Measurements from ENCODE around the gene SPX. TPM values are rescaled to one million over a fixed set of nuclear protein-coding genes. Genes with fewer than 3 reads are reported as not detected.

SPX gene, protein sequence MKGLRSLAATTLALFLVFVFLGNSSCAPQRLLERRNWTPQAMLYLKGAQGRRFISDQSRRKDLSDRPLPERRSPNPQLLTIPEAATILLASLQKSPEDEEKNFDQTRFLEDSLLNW
- 1.4 TPM for polyA plus RNA-seq (2013, experiment 1 of 2; ENCODE audit: insufficient read length)
- 1.6 TPM for polyA plus RNA-seq (2013, experiment 2 of 2; ENCODE audit: insufficient read length)

DNA sequence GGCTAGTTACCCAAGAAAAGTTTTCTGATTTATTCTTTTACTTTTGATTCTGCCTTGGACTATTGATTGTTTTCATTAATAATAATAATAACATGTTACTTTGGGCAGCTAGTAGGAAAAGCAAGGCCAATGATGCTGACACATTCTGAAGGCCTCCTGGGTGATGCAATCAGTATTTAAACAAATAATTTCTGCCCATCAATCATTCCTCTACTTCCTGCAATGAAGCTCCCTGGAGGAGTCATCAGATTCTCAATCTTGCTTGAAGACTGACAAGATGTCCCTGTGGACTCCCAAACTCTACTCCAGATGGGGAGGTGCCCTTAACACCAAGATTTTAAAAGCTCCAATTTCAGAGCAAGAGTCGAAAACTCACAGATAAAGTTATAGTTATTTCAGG, at the start of gene SPX:
Gene SPX (plus strand): TSS at position 244 of the 400 bp plus-strand sequence. CDS start 177 bp downstream, outside the sequence.
- peak; percentile 64 for DNase-seq

DNA sequence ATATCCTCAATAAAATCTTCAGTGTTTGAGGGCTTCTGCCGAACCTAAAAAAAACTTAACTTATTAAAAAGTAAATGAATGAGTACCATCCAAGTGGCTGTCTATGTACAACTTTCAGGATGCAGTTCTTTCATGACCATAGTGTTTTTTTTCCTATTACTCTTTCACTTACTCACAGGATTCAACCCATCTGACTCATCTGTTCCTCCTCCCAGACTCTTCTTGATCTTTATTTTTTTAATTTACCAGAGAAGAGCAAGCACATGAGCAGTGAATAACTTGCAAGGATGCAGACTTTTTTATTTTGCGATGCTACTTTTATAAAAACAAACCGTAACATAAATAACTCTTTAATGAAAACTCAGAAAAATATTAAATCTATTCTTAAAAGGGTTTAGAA, 49.1 kb upstream of the SPX start:
- peak; percentile 43 for DNase-seq

DNA sequence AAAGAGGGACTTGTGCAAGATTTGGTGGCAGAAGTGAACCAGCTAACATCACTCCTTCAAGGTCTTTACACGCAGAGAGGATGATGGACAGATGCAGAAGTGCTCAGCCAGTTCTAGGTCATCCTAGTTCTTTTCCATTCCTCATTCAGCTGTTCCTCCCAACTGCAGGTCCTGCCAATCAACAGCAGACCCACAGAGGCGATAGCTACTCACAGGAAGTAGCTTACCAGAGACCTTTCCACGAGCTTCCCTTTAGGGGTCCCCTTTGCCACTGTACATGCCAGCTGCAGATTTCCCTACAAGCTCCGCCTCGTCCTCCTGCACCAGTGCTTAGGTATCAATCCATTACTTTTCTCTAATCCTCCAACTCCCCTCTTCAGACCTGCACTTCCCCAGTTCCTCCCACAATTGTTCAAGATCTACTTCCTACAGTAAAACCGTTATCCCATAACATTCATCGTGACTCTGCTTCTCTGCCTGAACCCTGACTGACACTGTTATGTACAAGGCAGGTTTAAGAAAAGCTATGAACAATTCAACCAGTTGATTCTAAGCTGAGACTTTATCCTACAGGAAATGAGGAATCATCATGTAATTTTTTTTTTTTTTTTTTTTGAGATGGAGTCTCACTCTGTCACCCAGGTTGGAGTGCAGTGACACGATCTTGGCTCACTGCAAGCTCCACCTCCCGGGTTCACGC, 47.2 kb upstream of the SPX start:
- no peak for DNase-seq

DNA sequence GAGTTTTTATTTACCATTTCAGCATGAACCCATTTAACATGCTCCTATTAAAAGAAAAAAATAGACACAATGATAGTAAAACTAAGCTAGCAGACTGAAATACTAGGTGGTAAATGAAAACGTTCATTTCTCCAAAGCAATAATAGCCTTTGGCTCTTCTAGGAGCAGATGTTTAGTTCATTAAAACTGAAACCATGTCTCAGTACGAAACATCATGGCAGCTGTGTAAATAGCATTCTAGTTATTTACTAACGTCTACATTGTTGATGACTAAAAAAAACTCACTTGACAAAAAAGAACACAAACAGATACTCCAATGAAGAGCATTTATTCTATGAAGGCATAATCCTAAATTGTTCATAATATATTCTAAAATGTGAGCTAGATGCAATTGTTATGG, 42.6 kb upstream of the SPX start:
- DNase-seq: no peak

DNA sequence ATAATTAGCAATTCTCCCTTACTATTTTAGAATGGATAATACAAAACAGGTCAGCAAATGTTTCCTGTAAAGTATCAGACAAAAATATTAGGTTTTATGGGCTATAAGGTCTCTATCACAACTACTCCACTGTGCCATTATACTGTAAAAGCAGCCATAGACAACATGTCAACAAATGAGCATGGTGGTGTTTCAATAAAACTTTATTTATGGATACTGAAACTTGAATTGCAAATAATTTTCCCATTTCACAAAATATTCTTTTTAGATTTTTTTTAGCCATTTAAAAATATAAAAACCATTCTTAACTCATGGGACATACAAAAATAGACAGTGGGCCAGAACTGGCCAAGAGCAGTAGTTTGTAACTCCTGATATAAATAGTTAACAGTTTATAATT, 40.1 kb upstream of the SPX start:
- DNase-seq: no peak

DNA sequence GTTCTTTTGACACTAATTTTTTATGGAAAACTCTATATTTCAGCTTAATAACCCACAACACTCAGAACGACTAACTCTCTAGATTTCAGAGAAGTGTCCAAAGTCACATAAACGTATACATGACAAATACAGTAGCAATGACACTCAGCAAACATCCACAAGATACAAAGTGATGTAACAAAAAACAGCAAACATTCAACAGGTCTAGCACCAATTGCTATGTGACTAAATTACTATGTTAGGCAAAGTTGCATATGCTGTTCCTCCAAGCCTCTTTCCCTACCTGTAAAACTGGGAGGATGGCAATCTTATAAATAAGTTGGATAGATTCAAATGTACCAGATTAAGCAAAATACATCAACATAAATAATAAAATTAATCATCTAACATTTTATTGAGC, 26.3 kb upstream of the SPX start:
- no peak for DNase-seq

DNA sequence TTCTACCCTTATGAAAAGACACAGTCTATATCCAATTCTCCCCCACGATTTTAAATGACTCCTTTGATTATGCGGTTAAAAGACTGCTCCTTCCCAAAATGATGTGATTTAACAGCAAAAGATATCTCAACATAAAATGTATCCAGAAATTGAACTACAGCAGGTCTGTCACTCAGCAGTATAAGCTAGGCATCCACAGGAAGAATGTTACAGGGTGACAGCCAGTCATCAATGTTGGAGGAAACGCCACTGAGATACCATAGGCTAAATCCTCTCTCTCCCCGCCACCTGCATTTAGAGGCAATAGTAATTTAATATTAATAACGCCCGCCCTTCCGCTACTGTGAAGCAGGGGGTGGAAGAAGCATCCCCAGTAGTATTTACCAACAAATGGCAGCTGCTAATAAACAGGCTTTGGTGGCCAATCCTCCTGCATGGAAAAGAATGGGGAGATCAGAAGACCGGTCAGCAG, 25.3 kb upstream of the SPX start:
- no peak for DNase-seq

DNA sequence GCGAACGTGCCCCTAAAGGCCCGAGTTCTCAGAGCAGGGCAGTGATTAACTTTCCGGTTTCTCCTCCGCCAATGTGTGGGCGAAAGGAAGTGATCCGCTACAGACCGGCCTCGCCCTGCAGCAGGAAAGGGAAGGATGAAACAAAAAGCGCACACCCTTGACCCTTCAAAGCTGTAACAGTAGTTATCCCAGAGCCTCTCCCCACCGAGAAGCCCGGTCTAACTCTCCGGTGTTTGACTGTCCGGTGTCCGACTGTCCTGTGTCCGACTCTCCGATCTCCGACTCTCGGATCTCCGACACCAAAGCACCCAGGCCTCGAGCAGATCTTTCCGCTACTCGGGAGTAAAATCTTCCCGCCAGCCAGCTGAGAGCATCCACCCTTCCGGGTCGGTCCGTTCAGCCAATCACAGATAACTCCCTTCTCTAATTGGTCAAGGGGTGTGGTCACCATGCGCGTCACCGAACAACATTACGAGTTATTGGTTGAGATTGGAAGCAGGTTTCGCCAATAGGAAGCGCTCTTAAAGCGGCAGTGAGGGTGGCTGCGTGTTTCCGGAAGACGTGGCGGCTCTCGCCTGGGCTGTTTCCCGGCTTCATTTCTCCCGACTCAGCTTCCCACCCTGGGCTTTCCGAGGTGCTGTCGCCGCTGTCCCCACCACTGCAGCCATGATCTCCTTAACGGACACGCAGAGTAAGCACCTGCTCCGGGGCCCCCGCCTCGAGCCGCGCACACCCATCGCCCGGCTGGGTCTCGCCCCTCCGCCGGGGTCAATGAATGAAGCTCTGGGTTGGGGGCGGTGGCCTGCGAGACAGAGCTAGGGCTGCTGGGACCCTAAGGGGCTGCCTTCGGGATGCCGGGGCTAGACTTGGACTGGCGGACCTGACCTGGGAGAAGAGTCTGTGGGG, 24.6 kb upstream of the SPX start, which contains the start of the genes GOLT1B and RECQL:
Gene GOLT1B (plus strand): TSS at position 532 of the 906 bp plus-strand sequence. CDS start 135 bp downstream, at position 667.
Gene RECQL (minus strand): TSS at position 378 of the 906 bp plus-strand sequence. CDS start 2,065 bp downstream, outside the sequence.
- DNase-seq: peak; percentile 98

DNA sequence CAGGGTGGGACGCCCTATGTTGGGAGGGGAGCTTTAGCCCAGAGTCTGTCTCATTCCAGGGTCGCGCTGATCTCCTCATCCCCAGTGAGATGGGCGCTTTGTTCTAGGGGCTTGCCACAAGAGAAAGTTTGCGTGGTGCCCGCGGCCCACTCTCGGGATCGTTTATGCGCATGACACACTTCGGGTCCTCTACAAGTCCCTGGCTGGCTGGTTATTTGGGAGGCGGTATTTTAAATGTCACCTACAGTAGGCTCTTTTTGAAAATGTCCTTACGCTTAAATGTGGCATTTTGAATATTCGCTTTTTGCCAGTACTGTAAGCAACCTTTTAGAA, 24.0 kb upstream of the SPX start:
- peak; percentile 31 for DNase-seq

DNA sequence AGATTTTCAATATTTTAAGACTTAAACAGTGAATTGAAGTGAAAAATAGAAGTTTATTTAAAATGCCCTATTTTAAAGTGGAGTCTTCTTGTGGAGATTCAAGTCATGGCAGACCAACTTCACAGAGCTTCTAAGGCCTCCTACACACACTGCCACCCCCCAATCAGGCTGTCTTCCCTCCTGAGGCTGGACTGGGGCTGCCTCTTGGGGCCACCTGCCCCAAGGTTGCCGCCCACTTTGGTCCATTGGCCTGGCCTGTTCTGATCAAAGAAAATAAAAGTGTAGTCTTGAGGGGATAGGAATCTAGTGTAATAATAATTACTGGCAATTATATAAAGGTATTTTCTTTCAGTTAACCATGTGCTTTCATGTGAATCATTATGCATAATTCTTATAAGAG, 23.2 kb upstream of the SPX start:
- no peak for DNase-seq

DNA sequence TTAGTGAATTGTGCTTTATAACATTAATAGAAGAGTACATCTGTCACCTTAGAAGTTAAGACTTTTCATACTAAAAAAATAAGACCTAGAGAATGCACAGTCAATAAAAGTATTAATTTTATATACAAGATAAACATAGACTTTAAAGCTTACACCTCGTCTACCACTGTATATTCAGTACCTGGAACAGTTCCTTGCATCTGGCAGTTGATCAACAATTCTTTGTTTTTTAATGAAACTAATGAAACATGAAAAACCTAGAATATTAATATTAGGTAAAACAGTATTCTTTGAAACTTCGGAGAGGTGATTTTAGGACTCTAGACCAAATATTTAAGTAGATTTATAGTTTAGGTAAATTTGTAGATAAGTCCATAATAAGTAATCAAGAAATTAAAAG, 20.2 kb upstream of the SPX start:
- DNase-seq: no peak

DNA sequence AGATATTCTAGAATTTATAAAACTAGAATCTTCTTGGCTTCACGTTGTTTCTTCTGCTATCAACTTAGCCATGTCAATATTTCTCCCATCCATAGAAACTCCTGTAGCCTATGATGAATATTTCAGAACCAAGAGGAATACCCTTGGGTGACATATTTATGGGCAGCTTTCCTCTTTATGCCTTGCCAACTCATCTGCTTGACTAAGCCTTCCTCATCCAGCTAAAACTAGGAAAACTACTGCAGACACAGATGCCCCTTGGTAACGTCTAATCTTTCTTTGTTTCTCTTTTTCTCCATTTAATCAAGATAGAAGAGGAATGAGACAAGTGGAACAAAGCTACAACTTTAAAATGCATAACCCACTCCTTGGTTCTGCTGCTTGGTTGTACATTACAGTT, 18.2 kb upstream of the SPX start:
- DNase-seq: no peak

DNA sequence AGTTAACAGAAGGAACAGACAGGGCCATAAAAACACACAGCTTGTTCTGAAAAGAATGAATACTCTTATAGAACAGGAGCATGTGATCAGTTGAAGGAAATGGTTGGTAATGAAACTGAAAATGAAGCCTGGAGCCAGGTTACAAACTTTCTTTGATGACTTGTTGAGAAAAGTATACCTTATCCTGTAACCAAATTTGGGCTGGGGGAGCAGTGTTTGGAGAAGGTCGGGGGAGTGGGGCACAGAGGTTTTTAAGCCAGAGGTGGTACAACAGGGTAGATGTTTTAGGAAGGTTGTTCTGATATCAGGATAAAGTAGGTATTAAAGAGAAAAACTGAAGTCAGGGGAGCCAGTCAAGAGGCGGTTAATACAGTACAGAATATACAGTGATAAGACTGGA, 16.3 kb upstream of the SPX start:
- DNase-seq: no peak

DNA sequence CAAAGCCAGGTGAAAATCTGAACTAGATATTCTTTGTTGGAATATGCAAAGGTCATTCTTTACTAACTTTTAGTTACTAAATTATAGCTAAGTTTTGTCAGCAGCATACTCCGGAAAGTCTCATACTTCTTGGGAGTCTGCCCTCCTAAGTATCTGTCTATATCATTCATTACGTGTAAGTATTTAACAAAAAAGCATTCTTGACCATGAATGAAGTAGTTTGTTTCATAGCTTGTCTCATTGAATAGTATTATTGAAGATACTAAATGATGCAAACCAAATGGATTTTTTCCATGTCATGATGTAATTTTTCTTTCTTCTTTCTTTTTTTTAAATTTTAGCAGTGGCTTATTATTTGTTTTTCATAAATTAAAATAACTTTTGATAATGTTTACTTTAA, 9.8 kb upstream of the SPX start:
- DNase-seq: no peak

DNA sequence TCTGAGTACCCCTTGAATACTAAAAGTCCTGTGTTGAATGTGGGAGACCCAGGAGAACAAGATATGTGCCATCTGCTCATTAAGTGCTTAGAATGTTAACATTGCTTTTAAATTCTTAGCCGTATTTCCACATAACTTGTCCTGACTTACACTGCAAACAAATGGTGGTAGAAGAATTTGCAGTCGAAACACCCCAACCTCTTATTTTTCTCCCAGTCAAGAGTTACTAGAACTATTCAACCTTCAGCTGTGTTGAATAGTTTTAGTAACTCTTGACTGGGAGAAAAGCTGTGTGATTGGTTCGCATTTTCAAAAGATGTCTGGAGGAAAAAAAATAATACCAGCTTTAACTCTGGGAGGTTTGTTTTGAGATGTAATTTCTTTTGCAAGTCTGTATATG, 7.6 kb upstream of the SPX start:
- no peak for DNase-seq

DNA sequence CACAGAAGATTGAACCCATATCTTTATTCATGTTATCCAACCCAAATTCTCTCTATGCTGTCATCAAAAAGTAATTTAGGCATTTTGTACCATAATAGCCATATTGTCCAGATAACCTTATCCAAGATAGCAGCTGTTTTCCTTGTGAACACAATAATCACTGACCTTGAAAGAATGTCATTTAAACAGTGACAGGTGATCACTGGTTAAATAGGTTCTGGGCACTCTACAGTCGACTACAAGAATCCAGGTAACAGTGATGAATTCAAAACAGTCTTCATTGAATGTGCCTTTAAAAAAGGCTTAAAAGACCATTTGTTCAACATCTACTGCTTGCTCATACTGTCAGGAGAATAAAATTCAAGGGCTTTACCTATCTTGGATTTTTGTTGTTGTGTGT, 4.6 kb upstream of the SPX start:
- no peak for DNase-seq

DNA sequence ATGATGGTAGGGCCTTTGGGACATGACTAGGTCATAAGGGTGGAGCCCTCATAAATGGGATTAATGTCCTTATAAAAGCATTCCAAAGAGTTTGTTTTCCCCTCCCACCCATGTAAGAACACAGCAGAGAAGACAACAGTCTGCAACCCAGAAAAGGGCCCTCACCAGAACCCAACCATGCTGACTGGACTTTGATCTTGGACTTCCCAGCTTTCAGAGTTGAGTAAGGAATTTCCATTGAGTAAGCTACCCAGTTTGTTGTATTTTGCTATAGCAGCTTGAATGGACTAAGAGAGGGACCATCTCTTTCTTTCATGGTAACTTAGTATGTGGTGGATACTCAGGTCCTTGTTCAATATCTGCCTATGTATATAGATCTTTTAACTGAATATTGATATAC, 2.9 kb upstream of the SPX start:
- DNase-seq: no peak

DNA sequence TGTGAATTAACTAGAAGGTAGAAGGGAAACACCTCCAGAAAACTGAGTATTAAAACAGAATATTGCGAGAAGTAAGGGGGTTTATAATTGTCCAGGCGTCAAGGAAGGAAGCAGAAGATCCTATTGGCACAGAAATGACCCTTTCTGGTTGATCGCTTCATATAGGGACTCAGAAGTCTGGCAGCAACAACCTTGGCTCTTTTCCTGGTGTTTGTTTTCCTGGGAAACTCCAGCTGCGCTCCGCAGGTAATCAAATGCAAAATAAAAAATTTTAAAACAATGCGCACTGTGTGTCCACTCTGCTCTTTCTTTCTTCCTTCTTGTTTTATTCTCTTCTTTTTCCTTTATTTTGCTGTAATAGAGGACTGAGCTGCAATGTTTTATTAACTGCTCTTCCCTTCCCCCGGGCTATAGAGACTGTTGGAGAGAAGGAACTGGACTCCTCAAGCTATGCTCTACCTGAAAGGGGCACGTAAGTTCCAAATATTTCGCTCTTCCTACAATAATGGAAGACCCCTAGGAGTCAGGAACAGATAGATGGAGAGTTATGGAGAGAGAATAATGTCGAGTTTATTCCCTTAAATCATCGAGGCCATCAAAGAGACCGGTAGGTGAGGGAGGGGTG, 737 bp downstream of the SPX start:
- DNase-seq: no peak

DNA sequence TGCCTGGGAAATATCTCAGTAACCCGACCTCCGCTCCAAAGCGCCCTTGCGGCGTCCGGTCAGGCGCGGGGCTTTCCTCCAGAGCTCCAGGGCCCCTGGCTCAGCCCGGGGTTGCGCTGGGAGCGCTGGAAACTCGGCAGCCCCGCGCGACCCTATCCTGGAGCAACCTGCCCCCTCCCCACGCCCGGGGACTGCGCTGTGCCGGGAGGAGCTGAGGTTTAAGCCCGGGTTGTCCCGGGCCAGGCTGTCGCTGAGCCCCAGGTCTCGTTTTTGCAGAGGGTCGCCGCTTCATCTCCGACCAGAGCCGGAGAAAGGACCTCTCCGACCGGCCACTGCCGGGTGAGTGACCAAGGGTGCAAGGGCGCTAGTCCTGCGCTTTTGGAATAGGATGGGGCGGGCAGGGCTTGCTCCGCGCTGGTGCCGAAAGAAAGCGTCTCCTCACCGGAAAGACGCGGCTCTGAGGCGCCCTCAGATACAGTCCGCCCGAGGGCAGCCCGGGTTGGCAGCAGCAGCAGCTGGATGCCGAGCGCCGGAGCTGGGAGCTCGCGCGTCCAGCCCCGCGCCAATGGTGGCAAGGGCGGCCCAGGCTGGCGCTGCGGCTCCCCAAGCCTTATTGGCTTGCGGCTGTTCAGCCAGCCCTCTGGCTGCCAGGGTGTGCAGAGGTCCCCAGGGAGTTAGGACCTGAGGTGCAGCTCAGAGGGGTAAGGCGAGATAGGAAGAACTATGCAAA, 1.5 kb downstream of the SPX start:
- DNase-seq: peak; percentile 31

DNA sequence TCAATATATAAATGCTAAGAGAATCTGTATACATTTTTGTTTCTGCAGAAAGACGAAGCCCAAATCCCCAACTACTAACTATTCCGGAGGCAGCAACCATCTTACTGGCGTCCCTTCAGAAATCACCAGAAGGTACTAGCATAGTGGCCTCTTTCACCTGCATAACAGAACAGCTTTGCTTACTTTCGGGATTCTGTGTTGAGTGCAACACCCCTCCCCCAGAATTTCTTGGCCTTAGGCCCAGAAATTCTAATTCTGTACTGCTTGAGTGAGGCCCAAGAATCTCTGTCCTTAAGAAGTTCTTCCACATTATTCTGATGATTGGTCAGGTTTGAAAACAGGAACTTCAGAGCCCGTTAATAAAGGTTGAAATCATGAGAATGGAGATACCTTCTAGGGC, 2.9 kb downstream of the SPX start:
- DNase-seq: no peak

DNA sequence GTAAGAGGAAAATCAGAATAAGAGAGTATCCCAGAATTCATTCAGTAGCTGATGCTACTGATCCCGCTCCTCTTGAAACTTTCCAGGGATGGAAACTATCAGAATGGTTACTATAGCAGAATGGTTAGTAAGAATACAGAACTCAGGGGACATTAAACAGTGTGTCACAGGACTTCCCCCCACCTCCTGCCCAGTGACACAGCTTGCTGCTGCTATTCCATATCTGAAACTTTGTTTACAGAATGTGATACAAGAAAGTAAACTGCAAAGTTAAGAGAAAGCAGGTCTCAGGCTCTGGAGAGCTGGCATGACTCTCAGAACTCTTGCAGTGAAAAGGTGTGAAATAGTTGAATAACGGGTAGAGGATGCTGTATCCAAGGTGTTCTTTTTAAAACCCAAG, 3.4 kb downstream of the SPX start:
- no peak for DNase-seq

DNA sequence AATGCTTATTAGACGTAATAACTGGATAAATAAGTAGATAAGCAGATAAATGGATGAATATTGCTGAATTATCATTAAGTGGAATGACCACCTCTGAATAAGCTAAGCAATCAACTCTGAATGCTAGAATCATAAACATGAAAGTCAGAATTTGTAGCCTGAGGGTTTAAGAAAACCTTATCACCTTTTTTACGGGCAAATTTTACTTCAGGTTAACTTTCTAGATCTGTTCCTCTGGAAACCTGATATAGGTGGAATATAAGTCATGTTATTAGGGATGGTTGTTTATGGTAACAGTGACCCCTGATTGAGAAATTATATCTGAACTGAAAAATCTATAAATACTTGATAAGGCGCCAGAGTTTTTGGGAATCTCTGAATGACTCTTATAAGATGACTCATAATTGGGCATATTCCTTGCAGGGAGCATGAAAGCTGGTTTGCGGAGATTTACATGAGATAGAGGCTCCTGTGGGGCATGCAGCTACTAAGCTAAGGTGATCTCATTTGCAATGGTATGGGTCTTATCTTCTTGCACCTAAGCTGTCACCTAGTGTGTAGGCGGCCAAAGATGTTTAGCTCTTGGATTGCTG, 12.1 kb downstream of the SPX start:
- no peak for DNase-seq
